Memory B cell (primary cell): Measurements from ENCODE around the gene LRSAM1.

Source experiments
- ATAC-seq: fragments of 150-1000 bp; cut with Tn5 transposase; 2 replicates; pipeline ENCODE4 v1.10.0; 2021; ENCODE audit warnings: low read depth, mild to moderate bottlenecking, moderate library complexity
- DNase-seq, 2 donors: peaks; one replicate each; pipeline ENCODE4 v3.0.0; 2022; ENCODE audit warnings: low spot score in 2 of 2
- H3K27ac Mint-ChIP-seq: one replicate; pipeline ENCODE4 v1.8.0; 2022; ENCODE audit warnings: mild to moderate bottlenecking, moderate library complexity, mixed read lengths
- H3K27me3 Mint-ChIP-seq: one replicate; pipeline ENCODE4 v1.8.0; 2022; ENCODE audit warnings: mixed read lengths
- H3K36me3 Mint-ChIP-seq: one replicate; pipeline ENCODE4 v1.8.0; 2022; ENCODE audit warnings: mild to moderate bottlenecking, mixed read lengths
- H3K4me1 Mint-ChIP-seq: one replicate; pipeline ENCODE4 v1.8.0; 2022; ENCODE audit warnings: mixed read lengths
- H3K4me3 Mint-ChIP-seq: one replicate; pipeline ENCODE4 v1.8.0; 2022; ENCODE audit warnings: mild to moderate bottlenecking, moderate library complexity, mixed read lengths
- H3K9me3 Mint-ChIP-seq: one replicate; pipeline ENCODE4 v1.8.0; 2022; ENCODE audit warnings: mixed read lengths

LRSAM1 gene

DNA sequence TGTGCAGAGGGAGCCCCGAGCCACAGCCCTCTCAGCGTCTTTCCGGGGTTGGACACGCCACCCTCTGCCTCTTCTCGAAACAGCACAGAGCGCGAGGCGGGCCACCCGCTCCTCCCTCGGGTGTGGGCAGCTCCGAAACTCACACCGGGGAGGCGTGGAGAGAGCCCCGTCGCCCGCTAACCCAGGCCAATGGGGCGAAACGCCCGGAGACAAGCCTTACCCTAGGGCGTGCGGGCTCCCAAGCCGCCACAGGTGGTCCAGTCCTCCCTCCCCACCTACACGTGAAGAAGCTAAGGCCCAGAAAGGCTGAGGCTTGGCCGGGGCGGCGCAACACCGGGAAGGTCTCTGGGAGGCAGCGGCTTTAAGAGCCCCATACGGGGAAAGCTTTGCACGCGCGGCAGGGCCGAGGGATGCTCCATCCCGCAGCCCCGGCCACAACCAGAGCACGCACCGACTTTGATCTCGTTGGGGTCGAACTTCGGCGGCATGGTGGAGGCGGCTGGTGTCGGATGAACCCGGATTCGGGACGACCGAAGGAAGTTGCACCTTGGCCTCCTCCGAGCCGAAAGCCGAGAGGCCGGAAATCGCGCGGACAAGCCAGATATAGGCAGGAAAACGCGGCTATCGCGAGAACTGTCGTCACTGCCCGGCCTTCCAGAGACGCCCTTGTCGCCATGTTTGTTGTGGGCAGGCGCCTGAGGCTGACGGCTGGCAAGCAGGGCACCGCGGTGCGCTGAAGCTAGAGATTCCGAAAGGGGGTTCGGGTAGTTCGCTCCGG, at the start of gene LRSAM1, which contains the start of gene RPL12:
Gene LRSAM1, plus strand, starts transcription at position 681 of the 778 bp plus-strand sequence. CDS start 3,018 bp downstream, outside the sequence.
Gene RPL12, minus strand, starts transcription at position 577 of the 778 bp plus-strand sequence. Its CDS starts 89 bp downstream, at position 488.
- no peaks in the 10 kb centered on the region for H3K9me3 Mint-ChIP-seq
- H3K27ac Mint-ChIP-seq = peak within 1 kb of the TSS; percentile 93
- no peaks in the 10 kb centered on the region for H3K27me3 Mint-ChIP-seq
- peak within 1 kb of the TSS; percentile 95 for H3K4me3 Mint-ChIP-seq
- ATAC-seq (peak; percentile 77), DNase-seq (peak; percentile 100)
- H3K4me1 Mint-ChIP-seq = peaks cover 33% of the 10 kb centered on the region
- H3K36me3 Mint-ChIP-seq = peaks cover 25% of the 10 kb centered on the region

DNA sequence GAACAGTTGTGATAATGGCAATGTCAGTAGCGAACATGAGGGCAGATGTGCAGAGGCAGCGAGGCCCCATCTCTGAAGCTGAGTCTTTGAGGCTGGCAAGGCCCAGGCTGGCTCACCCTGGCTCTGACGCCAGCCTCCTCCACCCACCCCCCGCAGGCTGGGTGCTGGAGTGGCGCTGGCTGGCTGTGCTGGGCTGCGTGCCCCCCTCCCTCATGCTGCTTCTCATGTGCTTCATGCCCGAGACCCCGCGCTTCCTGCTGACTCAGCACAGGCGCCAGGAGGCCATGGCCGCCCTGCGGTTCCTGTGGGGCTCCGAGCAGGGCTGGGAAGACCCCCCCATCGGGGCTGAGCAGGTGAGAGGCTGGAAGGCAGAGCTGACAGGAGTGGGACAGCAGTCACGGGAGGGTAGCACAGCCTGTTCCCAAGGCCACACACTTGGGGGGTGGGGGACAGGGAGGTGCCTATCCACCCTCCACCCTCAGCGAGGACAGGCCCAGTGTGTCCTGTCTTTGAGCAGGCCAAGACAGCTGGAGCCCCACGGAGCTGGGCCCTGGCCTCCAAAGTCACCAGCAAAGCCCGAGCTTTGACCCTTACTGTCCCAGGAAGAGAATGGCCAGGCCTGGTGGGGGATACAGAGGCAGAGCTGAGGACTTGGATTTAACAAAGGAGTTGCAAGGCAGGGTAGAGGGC, 48.8 kb upstream of the LRSAM1 start:
- Mint-ChIP-seq H3K9me3 (no peaks in the 10 kb centered on the region), H3K27me3 (peaks cover 1% of the 10 kb centered on the region), H3K4me3 (no peak overlapping the region), H3K27ac (no peak overlapping the region), H3K4me1 (peaks cover 4% of the 10 kb centered on the region), H3K36me3 (peaks cover 4% of the 10 kb centered on the region)
- DNase-seq (no peak), ATAC-seq (no peak)

DNA sequence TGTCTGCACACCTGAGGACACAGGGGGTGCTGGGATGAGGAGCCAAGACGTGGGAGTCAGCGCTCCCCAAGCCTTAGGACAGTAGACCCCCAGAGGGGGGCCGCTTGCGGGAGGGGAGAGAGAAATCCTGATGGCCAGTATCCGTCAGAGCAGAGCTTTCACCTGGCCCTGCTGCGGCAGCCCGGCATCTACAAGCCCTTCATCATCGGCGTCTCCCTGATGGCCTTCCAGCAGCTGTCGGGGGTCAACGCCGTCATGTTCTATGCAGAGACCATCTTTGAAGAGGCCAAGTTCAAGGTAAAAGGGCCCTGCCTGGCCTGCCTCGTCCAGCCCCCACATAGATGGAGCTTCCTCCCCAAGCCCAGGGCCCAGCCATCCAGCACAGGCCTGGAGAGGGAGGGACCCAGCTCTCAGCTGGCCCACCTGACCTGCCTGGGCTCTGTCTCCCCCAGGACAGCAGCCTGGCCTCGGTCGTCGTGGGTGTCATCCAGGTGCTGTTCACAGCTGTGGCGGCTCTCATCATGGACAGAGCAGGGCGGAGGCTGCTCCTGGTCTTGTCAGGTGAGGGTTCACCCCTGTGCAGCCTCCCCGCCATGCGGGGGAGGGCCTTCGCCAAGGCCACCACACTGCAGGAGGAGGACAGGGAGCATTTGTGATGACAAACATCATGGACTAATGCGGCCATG, 47.7 kb upstream of the LRSAM1 start:
- H3K9me3 Mint-ChIP-seq = no peaks in the 10 kb centered on the region
- no peaks in the 10 kb centered on the region for H3K27me3 Mint-ChIP-seq
- ATAC-seq = no peak
- no peaks in the 10 kb centered on the region for H3K4me1 Mint-ChIP-seq
- no peak overlapping the region for H3K27ac Mint-ChIP-seq
- no peak for DNase-seq
- H3K36me3 Mint-ChIP-seq = peaks cover 4% of the 10 kb centered on the region
- no peak overlapping the region for H3K4me3 Mint-ChIP-seq

DNA sequence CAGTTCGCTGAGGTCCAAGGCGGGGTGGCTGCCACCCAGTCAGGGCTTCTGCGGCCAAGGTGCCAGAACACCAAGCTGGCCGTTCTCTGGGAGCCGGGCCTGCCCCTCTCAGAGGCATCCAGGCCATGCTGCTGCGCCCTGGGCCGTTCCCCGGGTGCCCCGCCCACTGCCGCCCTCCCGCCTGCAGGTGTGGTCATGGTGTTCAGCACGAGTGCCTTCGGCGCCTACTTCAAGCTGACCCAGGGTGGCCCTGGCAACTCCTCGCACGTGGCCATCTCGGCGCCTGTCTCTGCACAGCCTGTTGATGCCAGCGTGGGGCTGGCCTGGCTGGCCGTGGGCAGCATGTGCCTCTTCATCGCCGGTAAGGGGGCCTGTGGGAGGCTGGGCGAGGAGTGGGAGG, 46.7 kb upstream of the LRSAM1 start:
- Mint-ChIP-seq H3K27ac (no peak overlapping the region), H3K4me1 (no peaks in the 10 kb centered on the region), H3K4me3 (no peak overlapping the region), H3K27me3 (no peaks in the 10 kb centered on the region), H3K9me3 (no peaks in the 10 kb centered on the region), H3K36me3 (peaks cover 4% of the 10 kb centered on the region)
- ATAC-seq (no peak), DNase-seq (no peak)

DNA sequence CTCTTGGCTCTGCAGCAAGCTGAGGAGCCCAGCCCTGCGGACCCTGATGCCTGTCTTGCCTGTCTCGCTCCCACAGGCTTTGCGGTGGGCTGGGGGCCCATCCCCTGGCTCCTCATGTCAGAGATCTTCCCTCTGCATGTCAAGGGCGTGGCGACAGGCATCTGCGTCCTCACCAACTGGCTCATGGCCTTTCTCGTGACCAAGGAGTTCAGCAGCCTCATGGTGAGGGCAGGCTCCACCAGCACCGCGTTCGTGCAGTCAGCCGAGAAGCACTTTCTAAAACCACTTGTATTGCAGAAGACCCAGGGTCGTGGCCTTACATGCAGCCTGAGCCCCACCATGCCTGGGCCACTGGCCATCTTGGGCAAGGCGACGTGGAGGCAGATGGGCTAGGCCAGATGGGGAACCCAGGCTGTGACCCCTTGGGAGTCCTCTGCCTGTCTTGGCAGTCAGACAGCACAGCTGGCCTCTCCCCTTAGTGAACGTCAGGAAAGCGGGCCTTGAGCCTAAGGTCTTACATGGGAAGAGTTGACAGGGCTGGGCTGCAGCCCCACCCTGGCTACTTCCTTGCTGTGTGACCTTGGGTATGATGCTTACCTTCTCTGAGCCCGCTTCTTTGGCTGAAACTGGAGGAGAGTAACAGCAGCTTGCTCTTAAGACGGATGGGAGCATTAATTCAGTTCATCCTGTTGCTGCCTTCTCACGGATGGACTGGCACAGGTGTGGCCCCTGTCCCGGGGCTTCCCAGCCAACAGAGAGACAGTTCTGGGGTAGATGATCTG, 45.8 kb upstream of the LRSAM1 start:
- H3K36me3 Mint-ChIP-seq = peaks cover 4% of the 10 kb centered on the region
- H3K27ac Mint-ChIP-seq = no peak overlapping the region
- ATAC-seq = no peak
- H3K4me3 Mint-ChIP-seq = no peak overlapping the region
- no peaks in the 10 kb centered on the region for H3K9me3 Mint-ChIP-seq
- DNase-seq = no peak
- H3K27me3 Mint-ChIP-seq = no peaks in the 10 kb centered on the region
- no peaks in the 10 kb centered on the region for H3K4me1 Mint-ChIP-seq

DNA sequence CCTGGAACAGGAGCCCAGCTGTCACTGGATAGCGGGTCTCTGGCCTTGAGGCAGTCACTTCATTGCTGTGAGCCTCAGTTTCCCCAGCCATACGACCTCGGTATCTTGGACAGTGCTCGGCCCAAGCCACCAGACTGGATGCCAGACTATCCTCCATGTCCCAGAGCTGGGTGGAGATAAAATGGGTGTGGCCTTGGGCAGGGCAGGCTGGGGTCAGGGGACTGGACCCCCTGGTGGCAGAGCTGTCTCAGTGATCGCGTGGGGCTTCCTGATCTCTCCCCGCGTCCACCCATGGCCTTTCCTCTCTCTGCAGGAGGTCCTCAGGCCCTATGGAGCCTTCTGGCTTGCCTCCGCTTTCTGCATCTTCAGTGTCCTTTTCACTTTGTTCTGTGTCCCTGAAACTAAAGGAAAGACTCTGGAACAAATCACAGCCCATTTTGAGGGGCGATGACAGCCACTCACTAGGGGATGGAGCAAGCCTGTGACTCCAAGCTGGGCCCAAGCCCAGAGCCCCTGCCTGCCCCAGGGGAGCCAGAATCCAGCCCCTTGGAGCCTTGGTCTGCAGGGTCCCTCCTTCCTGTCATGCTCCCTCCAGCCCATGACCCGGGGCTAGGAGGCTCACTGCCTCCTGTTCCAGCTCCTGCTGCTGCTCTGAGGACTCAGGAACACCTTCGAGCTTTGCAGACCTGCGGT, 44.4 kb upstream of the LRSAM1 start:
- peaks cover 7% of the 10 kb centered on the region for H3K4me1 Mint-ChIP-seq
- H3K27ac Mint-ChIP-seq = no peak overlapping the region
- DNase-seq (no peak), ATAC-seq (no peak)
- H3K27me3 Mint-ChIP-seq = no peaks in the 10 kb centered on the region
- no peak overlapping the region for H3K4me3 Mint-ChIP-seq
- peaks cover 3% of the 10 kb centered on the region for H3K36me3 Mint-ChIP-seq
- H3K9me3 Mint-ChIP-seq = no peaks in the 10 kb centered on the region

DNA sequence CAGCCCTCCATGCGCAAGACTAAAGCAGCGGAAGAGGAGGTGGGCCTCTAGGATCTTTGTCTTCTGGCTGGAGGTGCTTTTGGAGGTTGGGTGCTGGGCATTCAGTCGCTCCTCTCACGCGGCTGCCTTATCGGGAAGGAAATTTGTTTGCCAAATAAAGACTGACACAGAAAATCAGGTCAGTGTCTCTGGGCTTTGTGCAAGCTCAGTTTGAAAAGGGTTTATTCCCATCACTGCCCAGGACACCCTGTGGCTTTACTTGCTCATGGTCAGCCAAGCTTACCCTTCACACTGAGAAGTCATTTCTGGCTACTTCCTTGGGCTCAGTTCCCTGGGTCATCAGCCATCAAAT, 43.8 kb upstream of the LRSAM1 start:
- Mint-ChIP-seq H3K4me1 (peaks cover 7% of the 10 kb centered on the region), H3K9me3 (no peaks in the 10 kb centered on the region), H3K27me3 (no peaks in the 10 kb centered on the region), H3K27ac (no peak overlapping the region), H3K4me3 (no peak overlapping the region), H3K36me3 (peaks cover 2% of the 10 kb centered on the region)
- ATAC-seq (no peak), DNase-seq (no peak)

DNA sequence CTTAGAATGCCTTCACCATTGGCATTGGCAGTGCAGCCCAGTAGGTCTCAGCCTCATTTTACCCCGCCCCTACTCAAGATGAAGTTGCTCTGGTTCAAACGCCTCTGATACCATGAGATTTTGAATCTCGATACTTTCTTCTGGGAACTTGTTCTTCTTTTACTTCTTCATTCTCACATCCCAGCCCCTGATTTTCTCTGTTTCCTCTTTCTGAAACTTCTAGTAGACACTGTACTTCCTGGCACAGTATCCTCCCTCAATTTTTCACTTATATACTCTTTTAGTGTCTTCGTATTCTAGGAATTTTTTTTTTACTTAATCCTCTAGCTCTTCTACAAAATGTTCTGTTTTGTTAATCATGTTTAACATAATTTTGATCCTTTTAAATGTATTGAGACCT, 40.2 kb upstream of the LRSAM1 start:
- peaks cover 2% of the 10 kb centered on the region for H3K36me3 Mint-ChIP-seq
- DNase-seq (no peak), ATAC-seq (peak; percentile 45)
- H3K4me3 Mint-ChIP-seq = no peak overlapping the region
- H3K27me3 Mint-ChIP-seq = no peaks in the 10 kb centered on the region
- H3K9me3 Mint-ChIP-seq = no peaks in the 10 kb centered on the region
- H3K27ac Mint-ChIP-seq = no peak overlapping the region
- peaks cover 7% of the 10 kb centered on the region for H3K4me1 Mint-ChIP-seq

DNA sequence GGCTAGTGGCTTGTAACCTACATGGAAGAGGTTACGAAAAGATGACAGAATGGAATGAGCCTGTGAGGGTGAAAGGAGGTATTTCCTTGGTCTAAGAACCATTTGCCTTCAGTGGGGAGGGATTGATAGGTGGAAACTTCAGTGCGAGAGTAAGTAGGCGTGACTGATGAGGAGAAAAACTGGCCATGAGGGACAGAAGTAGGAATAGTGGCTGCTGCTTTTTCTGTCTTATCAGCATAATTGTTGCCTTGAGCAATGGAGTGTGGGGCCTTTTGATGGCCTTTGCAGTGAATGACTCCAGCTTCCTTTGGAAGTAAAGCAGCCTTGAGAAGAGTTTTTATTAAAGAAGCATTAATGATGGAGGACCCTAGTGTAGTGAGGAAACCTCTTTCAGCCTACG, 36.2 kb upstream of the LRSAM1 start:
- H3K27ac Mint-ChIP-seq = no peak overlapping the region
- H3K27me3 Mint-ChIP-seq = no peaks in the 10 kb centered on the region
- H3K4me1 Mint-ChIP-seq = peaks cover 9% of the 10 kb centered on the region
- H3K9me3 Mint-ChIP-seq = no peaks in the 10 kb centered on the region
- no peak for ATAC-seq
- peaks cover 2% of the 10 kb centered on the region for H3K36me3 Mint-ChIP-seq
- no peak for DNase-seq
- no peak overlapping the region for H3K4me3 Mint-ChIP-seq

DNA sequence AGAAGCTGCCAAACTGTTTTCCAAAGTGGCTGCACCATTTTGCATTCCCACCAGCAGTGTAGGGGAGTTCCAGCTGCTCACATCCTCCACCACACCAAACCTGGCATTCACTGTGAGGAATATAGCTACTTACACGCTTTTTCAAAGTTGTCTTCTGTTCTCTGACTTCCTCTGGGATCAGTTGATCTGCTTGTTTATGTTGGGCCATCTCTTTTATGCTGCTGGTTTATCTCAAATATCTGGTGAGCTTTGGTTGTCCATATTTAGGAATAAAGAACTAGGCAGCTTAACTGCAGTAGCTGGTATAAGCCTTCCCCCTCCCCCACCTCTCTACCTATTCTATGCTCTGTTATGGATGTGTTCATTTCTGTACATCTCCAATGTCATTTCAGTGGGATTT, 35.7 kb upstream of the LRSAM1 start:
- DNase-seq (no peak), ATAC-seq (no peak)
- Mint-ChIP-seq H3K36me3 (peaks cover 2% of the 10 kb centered on the region), H3K9me3 (no peaks in the 10 kb centered on the region), H3K4me1 (peaks cover 9% of the 10 kb centered on the region), H3K27me3 (no peaks in the 10 kb centered on the region), H3K27ac (no peak overlapping the region), H3K4me3 (no peak overlapping the region)

DNA sequence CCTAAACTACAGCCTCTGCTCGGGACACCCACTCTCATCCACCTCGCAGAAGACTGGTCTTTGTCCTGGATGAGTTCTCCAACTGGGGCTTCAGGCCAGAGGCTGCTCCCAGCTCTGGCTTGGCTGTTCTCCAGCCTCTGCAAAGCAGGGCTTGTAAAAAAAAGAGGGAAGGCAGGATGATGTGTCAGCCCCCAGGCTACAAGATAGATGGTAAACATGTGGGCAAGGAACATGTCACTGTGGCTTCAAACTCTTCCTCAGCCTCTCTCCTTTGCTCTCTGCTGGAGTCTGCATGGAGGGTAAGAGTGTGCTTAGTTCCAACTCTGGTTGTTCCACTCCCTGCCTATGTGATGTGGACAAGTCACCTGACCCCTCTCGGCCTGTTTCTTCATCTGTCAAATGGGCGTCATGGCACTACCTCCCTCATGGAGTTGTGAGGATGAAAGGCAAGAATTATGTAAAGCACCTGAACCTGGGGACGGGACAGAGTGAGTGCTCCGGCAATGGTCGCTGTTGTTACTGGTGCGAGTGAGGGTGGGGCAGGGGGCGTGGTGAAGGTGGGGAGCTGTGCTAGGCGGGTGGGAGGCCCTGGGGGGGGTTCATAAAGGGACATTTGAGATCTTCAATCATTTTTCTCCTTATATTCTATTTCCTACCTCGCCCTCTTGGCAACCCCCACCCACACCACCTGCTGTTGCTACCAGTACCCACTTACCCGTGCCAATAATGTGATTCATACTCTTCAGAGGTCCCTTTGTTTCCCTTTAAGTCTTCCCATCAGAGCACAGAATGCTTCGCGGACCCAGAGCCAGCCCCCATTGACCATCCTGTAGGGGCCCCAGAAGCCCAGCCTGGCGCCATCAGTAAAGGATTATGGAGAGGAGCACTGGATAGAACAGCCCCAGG, 33.9 kb upstream of the LRSAM1 start:
- ATAC-seq = no peak
- Mint-ChIP-seq H3K36me3 (peaks cover 2% of the 10 kb centered on the region), H3K4me3 (no peak overlapping the region), H3K9me3 (no peaks in the 10 kb centered on the region), H3K27me3 (no peaks in the 10 kb centered on the region), H3K27ac (no peak overlapping the region), H3K4me1 (peaks cover 5% of the 10 kb centered on the region)
- DNase-seq = no peak

DNA sequence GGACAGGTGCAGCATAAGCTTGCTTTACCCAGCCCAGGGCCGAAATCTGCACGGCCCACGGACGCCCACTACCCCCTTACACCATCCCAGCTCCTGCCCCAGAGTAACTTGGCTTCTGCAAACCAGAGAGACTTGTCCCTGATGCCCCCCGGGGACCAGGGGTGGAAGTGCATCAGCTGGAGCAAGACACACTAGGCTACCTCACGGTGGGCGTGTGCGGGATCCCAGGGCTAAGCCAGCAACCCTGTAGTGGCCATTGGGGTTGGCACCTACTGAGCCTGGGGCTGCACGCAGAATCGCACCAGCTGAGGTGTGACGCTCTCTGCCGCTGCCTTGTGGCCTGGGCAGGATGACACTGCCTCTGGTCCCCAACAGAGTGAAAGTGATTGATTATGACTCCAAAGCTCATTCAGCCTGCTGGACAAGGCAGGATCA, 33.3 kb upstream of the LRSAM1 start:
- Mint-ChIP-seq H3K27me3 (no peaks in the 10 kb centered on the region), H3K36me3 (peaks cover 2% of the 10 kb centered on the region), H3K27ac (no peak overlapping the region), H3K9me3 (no peaks in the 10 kb centered on the region), H3K4me3 (no peak overlapping the region), H3K4me1 (peaks cover 11% of the 10 kb centered on the region)
- peak; percentile 50 for ATAC-seq
- DNase-seq = no peak
